IMR-90 (cell line): ENCODE data around the gene ADCY5. TPM values are rescaled to one million over a fixed set of nuclear protein-coding genes. Genes with fewer than 3 reads are reported as not detected.

Experiments used
- ATAC-seq: fragments of 200-7000 bp; cut with Tn5 transposase; 2 replicates; pipeline ENCODE4 v1.9.1; 2020; ENCODE audit warnings: low read depth, mild to moderate bottlenecking, moderate library complexity
- BruUV-seq: library from RNA; stranded (reverse); fragments of 400-500 nt; replicated peaks from 2 replicates; lab custom pipeline; 2021; lab: Mats Ljungman, UMichigan
- CTCF ChIA-PET: fragments of 300-600 bp; formaldehyde crosslinking; extraction: SDS; loops from one replicate; lab custom pipeline; 2021; ENCODE audit warnings: antibody characterized with exemption; lab: Yijun Ruan, JAX
- POLR2A ChIA-PET: fragments of 300-600 bp; sonication (Branson Sonifier 250); formaldehyde crosslinking; loops from one replicate; lab custom pipeline; 2022; ENCODE audit warnings: antibody characterized with exemption; ENCODE audit not compliant: unreplicated experiment; lab: Charles Lee
- DNase-seq: peaks from one replicate; pipeline ENCODE4 v3.0.0; 2013
- H2AFZ ChIP-seq: replicated peaks from 2 replicates; pipeline ENCODE3; 2013; ENCODE audit warnings: low read length, mild to moderate bottlenecking; ENCODE audit not compliant: poor library complexity
- H2AK5ac ChIP-seq: 2 replicates; pipeline ENCODE4 v1.6.1; 2013; ENCODE audit warnings: low read depth, low read length, inconsistent platforms
- H2AK9ac ChIP-seq: replicated peaks from 2 replicates; pipeline ENCODE3; 2013; ENCODE audit warnings: mild to moderate bottlenecking, low read depth, low read length, moderate library complexity; ENCODE audit not compliant: poor library complexity
- H2BK120ac ChIP-seq: 2 replicates; pipeline ENCODE4 v1.6.1; 2013; ENCODE audit warnings: low read depth, low read length, inconsistent platforms
- H2BK15ac ChIP-seq: 3 replicates; pipeline ENCODE4 v1.6.1; 2013; ENCODE audit warnings: low read depth, low read length, inconsistent platforms
- H2BK20ac ChIP-seq: 2 replicates; pipeline ENCODE4 v1.6.1; 2013; ENCODE audit warnings: low read depth, mild to moderate bottlenecking, inconsistent platforms, low read length, moderate library complexity
- H2BK5ac ChIP-seq: 2 replicates; pipeline ENCODE4 v1.6.1; 2013; ENCODE audit warnings: mild to moderate bottlenecking, low read depth, low read length, inconsistent platforms; ENCODE audit not compliant: poor library complexity, severe bottlenecking
- H3K14ac ChIP-seq: replicated peaks from 2 replicates; pipeline ENCODE4 v1.6.1; 2013; ENCODE audit warnings: low read depth, low read length, inconsistent platforms
- H3K18ac ChIP-seq: 2 replicates; pipeline ENCODE4 v1.6.1; 2013; ENCODE audit warnings: low read depth, low read length, control low read depth
- H3K23ac ChIP-seq: 2 replicates; pipeline ENCODE4 v1.6.1; 2013; ENCODE audit warnings: low read depth, low read length, inconsistent platforms
- H3K27ac ChIP-seq: 2 replicates; pipeline ENCODE4 v1.5.1; 2013; ENCODE audit warnings: mild to moderate bottlenecking, control low read depth, low read length; ENCODE audit not compliant: insufficient read depth
- H3K27me3 ChIP-seq: 2 replicates; pipeline ENCODE4 v1.6.1; 2013; ENCODE audit warnings: low read length; ENCODE audit not compliant: control insufficient read depth, insufficient read depth
- H3K36me3 ChIP-seq: 2 replicates; pipeline ENCODE4 v1.6.1; 2013; ENCODE audit warnings: low read length, mixed read lengths; ENCODE audit not compliant: control insufficient read depth, insufficient read depth
- H3K4ac ChIP-seq: 2 replicates; pipeline ENCODE4 v1.6.1; 2013; ENCODE audit warnings: low read depth, low read length, inconsistent platforms
- H3K4me1 ChIP-seq: 2 replicates; pipeline ENCODE4 v1.6.1; 2013; ENCODE audit warnings: low read length, mixed read lengths; ENCODE audit not compliant: control insufficient read depth, insufficient read depth
- H3K4me2 ChIP-seq: 2 replicates; pipeline ENCODE4 v1.6.1; 2013; ENCODE audit warnings: low read depth, mild to moderate bottlenecking, control low read depth, low read length, moderate library complexity
- H3K4me3 ChIP-seq: 2 replicates; pipeline ENCODE4 v1.5.1; 2013; ENCODE audit warnings: low read depth, mild to moderate bottlenecking, control low read depth, low read length, moderate library complexity; ENCODE audit not compliant: insufficient read depth
- H3K56ac ChIP-seq: 2 replicates; pipeline ENCODE4 v1.6.1; 2013; ENCODE audit warnings: low read length, inconsistent platforms; ENCODE audit not compliant: insufficient read depth; ENCODE audit errors: extremely low read depth
- H3K79me1 ChIP-seq, 2 experiments: 2 replicates each; pipeline ENCODE4 v1.6.1; 2013; ENCODE audit warnings: low read length in 2 of 2, inconsistent platforms in 1 of 2, low read depth in 1 of 2
- H3K9ac ChIP-seq: 2 replicates; pipeline ENCODE4 v1.6.1; 2013; ENCODE audit warnings: low read depth, low read length, control low read depth
- H3K9me1 ChIP-seq: 2 replicates; pipeline ENCODE4 v1.6.1; 2013; ENCODE audit warnings: low read length, inconsistent platforms; ENCODE audit not compliant: insufficient read depth
- H3K9me3 ChIP-seq: 2 replicates; pipeline ENCODE4 v1.6.1; 2013; ENCODE audit warnings: low read length; ENCODE audit not compliant: control insufficient read depth, insufficient read depth
- H4K20me1 ChIP-seq: 2 replicates; pipeline ENCODE4 v1.6.1; 2013; ENCODE audit warnings: low read length, inconsistent platforms; ENCODE audit not compliant: insufficient read depth
- H4K5ac ChIP-seq: 2 replicates; pipeline ENCODE4 v1.6.1; 2013; ENCODE audit warnings: mild to moderate bottlenecking, low read depth, low read length, control low read depth
- H4K8ac ChIP-seq, 2 experiments: 2 replicates each; pipeline ENCODE4 v1.6.1; 2013; ENCODE audit warnings: low read depth in 2 of 2, low read length in 2 of 2, control low read depth in 1 of 2, inconsistent platforms in 1 of 2
- H4K91ac ChIP-seq: 2 replicates; pipeline ENCODE4 v1.6.1; 2013; ENCODE audit warnings: low read depth, low read length, inconsistent platforms; ENCODE audit not compliant: insufficient read depth
- BHLHE40 ChIP-seq: fragments of 150-350 bp; IDR thresholded peaks from 2 replicates; pipeline ENCODE4 v1.6.1; 2016; ENCODE audit warnings: mild to moderate bottlenecking, low read depth, low read length
- CEBPB ChIP-seq: IDR thresholded peaks from 2 replicates; pipeline ENCODE4 v1.6.1; 2012; ENCODE audit warnings: low read depth, low read length, improper control_type of control experiment
- CHD1 ChIP-seq: IDR thresholded peaks from 2 replicates; pipeline ENCODE4 v1.6.1; 2012; ENCODE audit warnings: low read depth, low read length, improper control_type of control experiment
- FOS ChIP-seq: fragments of 150-350 bp; IDR thresholded peaks from 2 replicates; pipeline ENCODE4 v1.6.1; 2016; ENCODE audit warnings: low read depth, low read length
- MAFK ChIP-seq: IDR thresholded peaks from 2 replicates; pipeline ENCODE4 v1.6.1; 2012; ENCODE audit warnings: low read depth, low read length, improper control_type of control experiment
- MAZ ChIP-seq: IDR thresholded peaks from 2 replicates; pipeline ENCODE4 v1.6.1; 2012; ENCODE audit warnings: low read depth, mild to moderate bottlenecking, low read length, improper control_type of control experiment, moderate library complexity, borderline replicate concordance
- MXI1 ChIP-seq: IDR thresholded peaks from 2 replicates; pipeline ENCODE4 v1.6.1; 2012; ENCODE audit warnings: low read depth, mild to moderate bottlenecking, low read length, moderate library complexity, borderline replicate concordance
- NFE2L2 ChIP-seq: fragments of 150-350 bp; IDR thresholded peaks from 2 replicates; pipeline ENCODE4 v1.6.1; 2016; ENCODE audit warnings: low read depth, mild to moderate bottlenecking, low read length
- POLR2A ChIP-seq: IDR thresholded peaks from 2 replicates; pipeline ENCODE4 v1.6.1; 2012; ENCODE audit warnings: mild to moderate bottlenecking, low read depth, low read length
- RAD21 ChIP-seq: IDR thresholded peaks from 2 replicates; pipeline ENCODE4 v1.6.1; 2012; ENCODE audit warnings: low read length, improper control_type of control experiment
- RCOR1 ChIP-seq: IDR thresholded peaks from 2 replicates; pipeline ENCODE4 v1.6.1; 2012; ENCODE audit warnings: mild to moderate bottlenecking, low read length, improper control_type of control experiment; ENCODE audit not compliant: insufficient replicate concordance
- RFX5 ChIP-seq: IDR thresholded peaks from 2 replicates; pipeline ENCODE4 v1.8.0; 2012; ENCODE audit warnings: low read depth, mild to moderate bottlenecking, low read length, moderate library complexity
- SMC3 ChIP-seq: fragments of 150-350 bp; IDR thresholded peaks from 2 replicates; pipeline ENCODE4 v1.6.1; 2016; ENCODE audit warnings: low read depth, mild to moderate bottlenecking, antibody characterized with exemption, low read length, moderate library complexity
- USF2 ChIP-seq: fragments of 150-350 bp; IDR thresholded peaks from 2 replicates; pipeline ENCODE4 v1.6.1; 2017; ENCODE audit warnings: mild to moderate bottlenecking, antibody characterized with exemption, low read length, low read depth
- WGBS, 2 experiments: methylation state at CpG; one replicate each; pipeline versions ENCODE4 v1.1.5 to v1.1.7; 2013; ENCODE audit warnings: missing lambda C conversion rate in 2 of 2; ENCODE audit not compliant: insufficient read length in 1 of 2; ENCODE audit errors: extremely low coverage in 2 of 2; 5-methylcytosine and 5-hydroxymethylcytosine counted together
- dilution Hi-C: fragments of 300-500 bp; cut with HindIII; formaldehyde crosslinking; loops from one replicate; pipeline ENCODE4 v1.14.3; 2018; ENCODE audit warnings: low sequenced_read_pairs; ENCODE audit not compliant: unreplicated experiment
- in situ Hi-C: fragments of 300-500 bp; cut with MboI; formaldehyde crosslinking; loops from 3 replicates; pipeline ENCODE4 v1.14.3; 2019; ENCODE audit warnings: low sequenced_read_pairs, inconsistent platforms, mixed read lengths
- intact Hi-C: fragments of 100-400 bp; cut with micrococcal nuclease; formaldehyde crosslinking; loops from 2 replicates; pipeline ENCODE4 v1.10.0; 2022
- polyA plus RNA-seq, 3 experiments: library from polyadenylated mRNA; depleted of rRNA; stranded (reverse); fragments of >200 nt; gene quantifications; 2 replicates each; pipeline ENCODE4 v1.2.3, GENCODE V29; 2012; ENCODE audit warnings: low replicate concordance in 1 of 3
- total RNA-seq: library from RNA; depleted of rRNA; stranded (reverse); fragments of >200 nt; gene quantifications from 2 replicates; pipeline ENCODE4 v1.2.3, GENCODE V29; 2012
- TF ChIP-seq, protein P1 (sequence below): fragments of 150-350 bp; IDR thresholded peaks from 2 replicates; pipeline ENCODE4 v1.6.1; 2016; ENCODE audit warnings: low read depth, mild to moderate bottlenecking, low read length, moderate library complexity, borderline replicate concordance
- TF ChIP-seq, protein P2 (sequence below): conservative IDR thresholded peaks from 2 replicates; pipeline ENCODE4 v1.5.1; 2012; ENCODE audit warnings: mild to moderate bottlenecking, low read depth, low read length, improper control_type of control experiment

ADCY5 gene
- total and polyA plus RNA-seq, 2 of the 4 experiments (the other 2 are of a cell fraction): 0.14 to 0.18 TPM

GRCh38 chr3:123397050-123397590 lies 51.8 kb downstream of the ADCY5 start:
- in situ Hi-C loops: no loop called here

More at GRCh38 chr3:123397050-123397590, 51.8 kb downstream of the ADCY5 start:
- ChIA-PET CTCF (no interaction called here), POLR2A (no interaction called here)
- Histone ChIP-seq H4K5ac (no peak overlapping the region), H3K36me3 (no peaks in the 10 kb centered on the region), H3K4me1 (no peaks in the 10 kb centered on the region), H3K79me1 (no peaks in the 10 kb centered on the region), H3K4me2 (no peak overlapping the region), H3K9me1 (no peaks in the 10 kb centered on the region), H3K27me3 (peaks cover 48% of the 10 kb centered on the region), H2BK20ac (no peak overlapping the region), H3K27ac (no peak overlapping the region), H4K8ac (no peak overlapping the region), H2AK5ac (no peak overlapping the region), H4K91ac (no peak overlapping the region), H3K18ac (no peak overlapping the region), H3K4me3 (no peak overlapping the region), H3K56ac (no peak overlapping the region), H2AK9ac (no peak overlapping the region), H4K20me1 (no peaks in the 10 kb centered on the region), H2BK5ac (no peak overlapping the region), H3K4ac (no peak overlapping the region), H3K9me3 (no peaks in the 10 kb centered on the region), H3K23ac (no peak overlapping the region), H2BK120ac (no peak overlapping the region), H3K9ac (no peak overlapping the region), H2BK15ac (no peak overlapping the region), H3K14ac (no peak overlapping the region), H2AFZ (no peak overlapping the region)
- DNase-seq (no peak), ATAC-seq (no peak)
- BruUV-seq: no TSS peak
- TF ChIP-seq SMC3: no peak
- TF ChIP-seq MXI1: no peak
- TF ChIP-seq RCOR1: no peak
- TF ChIP-seq BHLHE40: no peak
- TF ChIP-seq USF2: no peak
- no peak for TF ChIP-seq POLR2A
- no peak for TF ChIP-seq FOS
- no peak for TF ChIP-seq CHD1
- TF ChIP-seq RFX5: no peak
- TF ChIP-seq RAD21: no peak
- TF ChIP-seq NFE2L2: no peak
- TF ChIP-seq MAFK: no peak
- TF ChIP-seq, protein P1, sequence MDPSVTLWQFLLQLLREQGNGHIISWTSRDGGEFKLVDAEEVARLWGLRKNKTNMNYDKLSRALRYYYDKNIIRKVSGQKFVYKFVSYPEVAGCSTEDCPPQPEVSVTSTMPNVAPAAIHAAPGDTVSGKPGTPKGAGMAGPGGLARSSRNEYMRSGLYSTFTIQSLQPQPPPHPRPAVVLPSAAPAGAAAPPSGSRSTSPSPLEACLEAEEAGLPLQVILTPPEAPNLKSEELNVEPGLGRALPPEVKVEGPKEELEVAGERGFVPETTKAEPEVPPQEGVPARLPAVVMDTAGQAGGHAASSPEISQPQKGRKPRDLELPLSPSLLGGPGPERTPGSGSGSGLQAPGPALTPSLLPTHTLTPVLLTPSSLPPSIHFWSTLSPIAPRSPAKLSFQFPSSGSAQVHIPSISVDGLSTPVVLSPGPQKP: no peak
- TF ChIP-seq, protein P2, sequence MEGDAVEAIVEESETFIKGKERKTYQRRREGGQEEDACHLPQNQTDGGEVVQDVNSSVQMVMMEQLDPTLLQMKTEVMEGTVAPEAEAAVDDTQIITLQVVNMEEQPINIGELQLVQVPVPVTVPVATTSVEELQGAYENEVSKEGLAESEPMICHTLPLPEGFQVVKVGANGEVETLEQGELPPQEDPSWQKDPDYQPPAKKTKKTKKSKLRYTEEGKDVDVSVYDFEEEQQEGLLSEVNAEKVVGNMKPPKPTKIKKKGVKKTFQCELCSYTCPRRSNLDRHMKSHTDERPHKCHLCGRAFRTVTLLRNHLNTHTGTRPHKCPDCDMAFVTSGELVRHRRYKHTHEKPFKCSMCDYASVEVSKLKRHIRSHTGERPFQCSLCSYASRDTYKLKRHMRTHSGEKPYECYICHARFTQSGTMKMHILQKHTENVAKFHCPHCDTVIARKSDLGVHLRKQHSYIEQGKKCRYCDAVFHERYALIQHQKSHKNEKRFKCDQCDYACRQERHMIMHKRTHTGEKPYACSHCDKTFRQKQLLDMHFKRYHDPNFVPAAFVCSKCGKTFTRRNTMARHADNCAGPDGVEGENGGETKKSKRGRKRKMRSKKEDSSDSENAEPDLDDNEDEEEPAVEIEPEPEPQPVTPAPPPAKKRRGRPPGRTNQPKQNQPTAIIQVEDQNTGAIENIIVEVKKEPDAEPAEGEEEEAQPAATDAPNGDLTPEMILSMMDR: no peak
- no peak for TF ChIP-seq MAZ
- no peak for TF ChIP-seq CEBPB
- intact Hi-C loops (no loop called here), dilution Hi-C loops (no loop called here)
- WGBS, 2 experiments: no CpG with 5 or more reads among the region's 5 CpGs
